Tibial artery (tissue), 4 donors: ENCODE results near the gene SAFB2.

Experiments
- DNase-seq, 2 donors: peaks; one replicate each; pipeline ENCODE4 v3.0.0-alpha.2; 2019
- H3K27ac ChIP-seq, 2 donors: fragments of 200-600 bp; sonication (generic) in 1 of 2; 1 replicate in 1 of 2; 2 replicates in 1 of 2; pipeline ENCODE4 v1.5.1; 2018 to 2019; ENCODE audit warnings: mild to moderate bottlenecking in 1 of 2
- H3K27me3 ChIP-seq, 2 donors: fragments of 200-600 bp; sonication (generic) in 1 of 2; one replicate each; pipeline versions ENCODE4 v1.5.1 to v1.6.0; 2016 to 2019
- H3K36me3 ChIP-seq, 3 donors: fragments of 200-600 bp; sonication (generic) in 2 of 3; one replicate each; pipeline ENCODE4 v1.5.1; 2016 to 2019; ENCODE audit warnings: mild to moderate bottlenecking in 2 of 3
- H3K4me1 ChIP-seq, 4 donors: fragments of 200-600 bp; sonication (generic) in 2 of 4; 1 replicate in 3 of 4; 2 replicates in 1 of 4; pipeline ENCODE4 v1.5.1; 2016 to 2019
- H3K4me3 ChIP-seq, 2 donors: fragments of 200-600 bp; sonication (generic) in 1 of 2; 1 replicate in 1 of 2; 2 replicates in 1 of 2; pipeline ENCODE4 v1.5.1; 2018 to 2019; ENCODE audit warnings: mild to moderate bottlenecking in 2 of 2
- H3K9me3 ChIP-seq, 3 donors: fragments of 200-600 bp; sonication (generic) in 1 of 3; one replicate each; pipeline ENCODE4 v1.5.1; 2016 to 2019
- intact Hi-C: fragments of 100-400 bp; cut with DNase I; formaldehyde crosslinking; loops from one replicate; pipeline ENCODE4 v1.15.0; 2023; ENCODE audit warnings: low total_unique reads
- TF ChIP-seq, protein P1 (sequence below), 2 experiments: fragments of 200-600 bp in 1 of 2; fragments of 450-650 bp in 1 of 2; IDR thresholded peaks; one replicate each; pipeline ENCODE4 v1.5.1; 2017 to 2019; ENCODE audit warnings: antibody characterized with exemption in 2 of 2, mild to moderate bottlenecking in 1 of 2, moderate library complexity in 1 of 2

Gene SAFB2

GRCh38 chr19:5644037-5644436, 21.5 kb upstream of the SAFB2 start:
- TF ChIP-seq, protein P1, sequence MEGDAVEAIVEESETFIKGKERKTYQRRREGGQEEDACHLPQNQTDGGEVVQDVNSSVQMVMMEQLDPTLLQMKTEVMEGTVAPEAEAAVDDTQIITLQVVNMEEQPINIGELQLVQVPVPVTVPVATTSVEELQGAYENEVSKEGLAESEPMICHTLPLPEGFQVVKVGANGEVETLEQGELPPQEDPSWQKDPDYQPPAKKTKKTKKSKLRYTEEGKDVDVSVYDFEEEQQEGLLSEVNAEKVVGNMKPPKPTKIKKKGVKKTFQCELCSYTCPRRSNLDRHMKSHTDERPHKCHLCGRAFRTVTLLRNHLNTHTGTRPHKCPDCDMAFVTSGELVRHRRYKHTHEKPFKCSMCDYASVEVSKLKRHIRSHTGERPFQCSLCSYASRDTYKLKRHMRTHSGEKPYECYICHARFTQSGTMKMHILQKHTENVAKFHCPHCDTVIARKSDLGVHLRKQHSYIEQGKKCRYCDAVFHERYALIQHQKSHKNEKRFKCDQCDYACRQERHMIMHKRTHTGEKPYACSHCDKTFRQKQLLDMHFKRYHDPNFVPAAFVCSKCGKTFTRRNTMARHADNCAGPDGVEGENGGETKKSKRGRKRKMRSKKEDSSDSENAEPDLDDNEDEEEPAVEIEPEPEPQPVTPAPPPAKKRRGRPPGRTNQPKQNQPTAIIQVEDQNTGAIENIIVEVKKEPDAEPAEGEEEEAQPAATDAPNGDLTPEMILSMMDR (IDR thresholded peaks at IDR 0.05): no peak

GRCh38 chr19:5643060-5643459, 20.5 kb upstream of the SAFB2 start:
- H3K9me3 ChIP-seq: no peaks in the 10 kb centered on the region
- peaks cover 0 to 10% (median 2%) of the 10 kb centered on the region in 4 donors for H3K4me1 ChIP-seq
- H3K4me3 ChIP-seq: no peak overlapping the region
- TF ChIP-seq, protein P1 (IDR thresholded peaks at IDR 0.05): no peak
- H3K27me3 ChIP-seq: no peaks in the 10 kb centered on the region
- peaks cover 50 to 67% (median 59%) of the 10 kb centered on the region in 3 donors for H3K36me3 ChIP-seq
- DNase-seq: no peak
- intact Hi-C loops: no loop called here
- H3K27ac ChIP-seq: no peak overlapping the region

More at GRCh38 chr19:5644037-5644436, 21.5 kb upstream of the SAFB2 start:
- Histone ChIP-seq H3K9me3 (no peaks in the 10 kb centered on the region), H3K4me1 (peaks cover 0 to 7% (median 0%) of the 10 kb centered on the region in 4 donors), H3K4me3 (no peak overlapping the region), H3K27me3 (no peaks in the 10 kb centered on the region), H3K36me3 (peaks cover 55 to 73% (median 65%) of the 10 kb centered on the region in 3 donors), H3K27ac (no peak overlapping the region)
- no peak for DNase-seq
- intact Hi-C loops: no loop called here

DNA sequence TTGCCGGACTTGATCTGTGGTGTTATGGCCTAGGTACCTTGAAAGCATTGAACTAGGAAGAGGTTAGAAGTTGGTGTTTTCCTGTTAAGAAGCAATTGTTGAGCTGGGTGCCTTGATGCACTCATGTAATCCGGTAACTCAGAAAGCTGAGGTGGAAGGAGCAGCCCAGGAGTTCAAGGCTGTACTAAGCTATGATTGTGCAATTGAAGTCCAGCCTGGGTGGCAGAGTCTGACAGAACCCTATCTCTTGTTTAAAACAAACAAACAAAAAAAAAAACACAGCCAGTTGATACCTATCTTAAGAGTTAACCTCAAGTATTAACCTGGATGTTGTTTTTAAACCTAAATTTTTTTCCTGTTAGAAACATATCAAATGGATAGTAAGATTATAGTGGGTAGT, 19.6 kb upstream of the SAFB2 start:
- Histone ChIP-seq H3K27me3 (no peaks in the 10 kb centered on the region), H3K4me3 (no peak overlapping the region), H3K9me3 (no peaks in the 10 kb centered on the region), H3K27ac (no peak overlapping the region), H3K36me3 (peaks cover 43 to 58% (median 51%) of the 10 kb centered on the region in 3 donors), H3K4me1 (peaks cover 0 to 17% (median 8%) of the 10 kb centered on the region in 4 donors)
- DNase-seq: no peak
- TF ChIP-seq, protein P1 (IDR thresholded peaks at IDR 0.05): no peak
- intact Hi-C loops: no loop called here

DNA sequence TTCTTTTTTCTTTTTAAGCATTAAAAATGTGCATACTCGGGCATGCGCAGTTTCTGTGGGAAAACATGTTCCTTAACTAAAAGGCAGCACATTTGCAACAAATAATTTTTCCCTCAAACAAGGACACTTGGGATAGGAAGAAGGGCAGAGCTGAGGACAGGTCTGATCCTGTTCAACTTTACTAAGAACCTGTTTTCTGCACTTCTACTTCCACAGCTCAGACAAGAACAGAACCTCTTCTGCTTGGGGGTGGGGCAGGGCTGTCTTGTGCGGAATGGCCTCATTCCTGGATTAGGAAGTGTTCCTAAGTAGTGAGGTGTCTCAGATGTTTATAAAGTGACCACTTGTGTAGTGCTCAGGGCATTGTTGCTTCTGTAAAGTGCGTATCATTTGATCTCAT, 18.6 kb upstream of the SAFB2 start:
- Histone ChIP-seq H3K36me3 (peaks cover 33 to 48% (median 40%) of the 10 kb centered on the region in 3 donors), H3K4me1 (peaks cover 0 to 17% (median 9%) of the 10 kb centered on the region in 4 donors), H3K4me3 (no peak overlapping the region), H3K9me3 (no peaks in the 10 kb centered on the region), H3K27ac (no peak overlapping the region), H3K27me3 (no peaks in the 10 kb centered on the region)
- intact Hi-C loops: no loop called here
- DNase-seq: no peak
- TF ChIP-seq, protein P1 (IDR thresholded peaks at IDR 0.05): no peak

GRCh38 chr19:5637971-5638370, 15.4 kb upstream of the SAFB2 start:
- H3K36me3 ChIP-seq: peaks cover 10 to 18% (median 15%) of the 10 kb centered on the region in 3 donors
- H3K4me1 ChIP-seq: peaks cover 0 to 21% (median 7%) of the 10 kb centered on the region in 4 donors
- H3K27ac ChIP-seq: no peak overlapping the region

More at GRCh38 chr19:5637971-5638370, 15.4 kb upstream of the SAFB2 start:
- H3K4me3 ChIP-seq: no peak overlapping the region
- intact Hi-C loops: no loop called here
- no peaks in the 10 kb centered on the region for H3K9me3 ChIP-seq
- DNase-seq: no peak
- H3K27me3 ChIP-seq: no peaks in the 10 kb centered on the region
- TF ChIP-seq, protein P1 (IDR thresholded peaks at IDR 0.05): no peak
